Pancreas (tissue), 10 donors: ENCODE measurements around the gene KRTAP1-1. TPM values are rescaled to one million over a fixed set of nuclear protein-coding genes. Genes with fewer than 3 reads are reported as not detected.
"Not testable (repeated sequence)": the region's sequence is repeated elsewhere in the genome, so short reads cannot be mapped to it uniquely, and the experiment has no call there.

Experiments
- ATAC-seq, 4 donors: fragments of 200-7000 bp; cut with Tn5 transposase; one replicate each; pipeline versions ENCODE4 v1.8.0 to v1.9.1; 2020; ENCODE audit warnings: mild to moderate bottlenecking in 4 of 4, moderate library complexity in 4 of 4
- DNase-seq, 6 donors: peaks; one replicate each; pipeline ENCODE4 v3.0.0-alpha.2; 2020
- FAIRE-seq: peaks from 2 replicates; lab custom pipeline; 2012; peaks lifted over from hg19 to GRCh38; lab: Jason Lieb, UNC
- H3K27ac ChIP-seq, 4 donors: fragments of 200-600 bp; sonication (generic); 1 replicate in 3 of 4; 2 replicates in 1 of 4; pipeline versions ENCODE4 v1.5.0 to v1.8.0; 2020
- H3K27me3 ChIP-seq, 4 donors: fragments of 200-600 bp; one replicate each; pipeline ENCODE4 v1.8.0; 2021
- H3K36me3 ChIP-seq, 3 donors: fragments of 200-600 bp; sonication (generic) in 1 of 3; one replicate each; pipeline versions ENCODE4 v1.5.0 to v1.8.0; 2020 to 2021
- H3K4me1 ChIP-seq, 3 donors: fragments of 200-600 bp; one replicate each; pipeline ENCODE4 v1.8.0; 2021
- H3K4me3 ChIP-seq, 4 donors: fragments of 200-600 bp; sonication (generic) in 2 of 4; one replicate each; pipeline versions ENCODE4 v1.5.0 to v1.8.0; 2020 to 2021
- H3K9me3 ChIP-seq, 4 donors: fragments of 200-600 bp; one replicate each; pipeline ENCODE4 v1.8.0; 2021
- CTCF ChIP-seq, 4 donors: fragments of 200-600 bp; sonication (generic) in 3 of 4; IDR thresholded peaks; one replicate each; pipeline versions ENCODE4 v1.5.0 to v1.8.0; 2021; ENCODE audit warnings: antibody characterized with exemption in 4 of 4
- WGBS, 2 donors: extraction: QIAGEN DNeasy Blood & Tissue Kit; methylation state at CpG; one replicate each; pipeline ENCODE4 v1.1.7; 2013; 5-methylcytosine and 5-hydroxymethylcytosine counted together
- intact Hi-C, 3 donors: fragments of 100-400 bp; cut with DNase I; formaldehyde crosslinking; loops; one replicate each; pipeline versions ENCODE4 v1.11.1 to v1.14.2; 2022
- polyA plus RNA-seq, 2 donors: library from polyadenylated mRNA; stranded (reverse); fragments of 200-250 nt; gene quantifications; one replicate each; pipeline ENCODE4 v1.2.3, GENCODE V29; 2013
- total RNA-seq, 6 donors: library from RNA; stranded (reverse); fragmentation: NEBNext Ultra II Directional in 4 of 6; extraction: Animal tissue kit (Norgen Biotek cat#: 25700) in 4 of 6; gene quantifications; one replicate each; pipeline versions ENCODE4 v1.2.1 to v1.2.4, GENCODE V29; 2021 to 2023
- donor health status: healthy with polysubstance abuse.
- donor health status: DM: no; HTN: no; CAD: no; lungs with moderate emphysema.
- donor health status: DM: no; HTN: no; CAD: no.
- donor health status: control.
- donor health status: control.
- donor health status: Bipolar disorder and iron deficiency.
- donor health status: DM: yes; HTN: yes; CAD: no.
- donor health status: DM: no; HTN: no; CAD: no.
- donor health status: DM: no; HTN: no; CAD: no.
- donor health status: DM: yes; HTN: yes; CAD: no.

The KRTAP1-1 gene
- total and polyA plus RNA-seq, 8 donors, result 0.16 to 0.68 (median 0.39) TPM; not detected in 4

DNA sequence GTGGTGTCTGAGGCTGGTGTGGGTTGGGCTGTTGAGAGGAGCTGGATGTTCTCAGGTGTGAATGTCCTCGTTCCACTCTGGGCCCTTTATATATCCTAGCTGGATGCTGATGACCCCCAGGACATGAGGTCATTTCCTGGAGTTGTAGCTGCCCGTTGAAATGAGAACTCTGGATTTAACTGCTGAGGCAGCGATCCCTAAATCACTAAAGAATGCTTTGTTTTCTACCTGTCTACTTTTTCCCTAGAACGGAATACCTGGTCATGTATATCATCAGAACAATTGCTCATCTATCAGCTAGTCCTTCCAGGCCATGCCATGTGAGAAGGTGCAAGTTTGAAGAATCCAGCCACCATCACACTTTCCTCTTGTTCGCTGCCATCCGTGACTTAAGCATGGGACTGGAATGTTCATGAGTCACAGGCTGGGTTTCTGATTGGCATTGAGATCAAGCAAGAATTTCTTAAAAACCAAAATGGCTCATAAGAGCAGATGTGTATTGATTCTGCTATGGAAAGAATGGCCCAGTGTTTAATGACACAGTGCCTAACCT, 18.9 kb upstream of the KRTAP1-1 start, which contains the start of gene KRTAP2-3:
Gene KRTAP2-3, minus strand, starts transcription at position 63 of the 553 bp plus-strand sequence. CDS start 64 bp downstream, outside the sequence.
- WGBS, 2 donors, result 52 to 54% methylated on average over 6 of the region's 6 CpGs
- no peaks in the 10 kb centered on the region for H3K36me3 ChIP-seq
- no peaks in the 10 kb centered on the region for H3K4me1 ChIP-seq
- H3K27ac ChIP-seq, result no peak within 1 kb of the TSS
- peaks cover 0 to 10% (median 3%) of the 10 kb centered on the region in 4 donors for H3K27me3 ChIP-seq
- intact Hi-C loops, result no loop called here
- FAIRE-seq (no peak), DNase-seq (no peak), ATAC-seq (no peak)
- TF ChIP-seq CTCF (IDR thresholded peaks at IDR 0.05), result no peak
- H3K4me3 ChIP-seq, result no peak within 1 kb of the TSS
- H3K9me3 ChIP-seq, result no peaks in the 10 kb centered on the region

DNA sequence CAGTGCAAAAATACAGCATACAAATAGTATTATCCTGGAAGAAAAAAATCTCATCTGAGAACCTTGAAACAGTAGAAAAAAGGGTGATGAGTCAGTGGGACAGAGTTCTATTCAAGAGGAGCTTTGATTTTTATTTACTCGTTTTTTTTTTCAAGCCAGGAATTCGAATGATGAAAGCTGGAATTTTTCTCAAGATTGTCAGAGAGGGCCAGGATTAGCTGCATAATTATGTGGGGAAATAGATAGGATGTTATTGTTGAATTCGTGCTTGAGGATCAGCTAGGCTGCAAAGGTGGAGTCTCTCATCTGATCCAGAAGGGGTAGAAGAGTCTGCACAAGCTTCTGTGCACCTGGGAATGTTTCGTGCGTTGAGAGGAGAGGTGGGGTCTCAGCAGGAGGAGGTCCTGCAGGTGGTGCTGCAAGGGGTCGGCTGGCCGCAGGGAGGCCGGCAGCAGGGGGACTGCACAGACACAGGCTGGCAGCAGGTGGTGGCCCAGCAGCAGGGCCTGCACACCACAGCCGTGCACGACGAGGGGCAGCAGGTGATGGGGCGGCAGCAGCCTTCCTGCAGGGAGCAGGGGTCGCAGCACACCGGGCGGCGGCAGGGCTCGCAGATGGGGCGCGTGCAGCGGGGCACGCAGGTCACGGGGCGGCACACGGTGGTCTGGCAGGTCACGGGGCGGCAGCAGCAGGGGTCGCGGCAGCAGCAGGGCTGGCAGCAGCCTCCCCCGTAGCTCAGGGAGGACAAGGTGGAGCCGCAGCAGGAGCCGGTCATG, 18.2 kb upstream of the KRTAP1-1 start:
- 23 to 33% methylated on average over 10 to 13 of the region's 31 CpGs for WGBS, 2 donors
- FAIRE-seq, result not testable (repeated sequence)

DNA sequence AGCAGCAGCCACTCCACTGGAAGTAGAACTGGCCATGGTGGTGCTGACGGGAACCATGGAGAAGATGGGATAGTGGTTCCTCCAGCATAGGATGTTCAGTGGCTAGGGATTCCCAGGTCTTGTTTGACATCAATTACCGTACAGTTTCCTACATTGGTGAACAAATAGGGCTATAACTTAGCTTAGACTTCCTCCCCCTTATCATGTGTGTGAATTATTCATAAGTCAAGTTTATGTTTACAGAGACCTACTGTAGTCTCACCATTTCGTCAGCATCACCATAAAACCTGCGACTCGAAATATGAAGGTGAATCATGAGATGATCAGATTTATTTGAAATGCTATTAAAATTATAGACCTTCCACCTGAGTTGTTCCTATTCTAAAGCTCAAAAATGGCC, 17.5 kb upstream of the KRTAP1-1 start:
- Histone ChIP-seq H3K9me3 (no peaks in the 10 kb centered on the region), H3K4me3 (no peak overlapping the region), H3K27me3 (peaks cover 0 to 10% (median 3%) of the 10 kb centered on the region in 4 donors), H3K36me3 (no peaks in the 10 kb centered on the region), H3K4me1 (no peaks in the 10 kb centered on the region), H3K27ac (no peak overlapping the region)
- DNase-seq (no peak), ATAC-seq (no peak), FAIRE-seq (no peak)
- TF ChIP-seq CTCF (IDR thresholded peaks at IDR 0.05), result no peak
- intact Hi-C loops, result no loop called here
- 67 to 86% methylated on average over 5 of the region's 5 CpGs for WGBS, 2 donors

More for the DNA sequence above, 18.2 kb upstream of the KRTAP1-1 start:
- H3K27ac ChIP-seq, DNase-seq, H3K4me1 ChIP-seq, H3K4me3 ChIP-seq, H3K27me3 ChIP-seq, H3K9me3 ChIP-seq, ATAC-seq, H3K36me3 ChIP-seq, intact Hi-C loops: not testable (repeated sequence)

GRCh38 chr17:41057547-41057946, 16.3 kb upstream of the KRTAP1-1 start:
- intact Hi-C loops, result no loop called here
- no peaks in the 10 kb centered on the region for H3K36me3 ChIP-seq
- ATAC-seq, result no peak
- DNase-seq, result no peak
- H3K9me3 ChIP-seq, result no peaks in the 10 kb centered on the region
- no peak for FAIRE-seq
- no peaks in the 10 kb centered on the region for H3K4me1 ChIP-seq
- H3K4me3 ChIP-seq, result no peak overlapping the region
- no peak overlapping the region for H3K27ac ChIP-seq
- H3K27me3 ChIP-seq, result peaks cover 0 to 10% (median 3%) of the 10 kb centered on the region in 4 donors
- 88 to 93% methylated on average over 1 of the region's 1 CpG for WGBS, 2 donors
- no peak for TF ChIP-seq CTCF (IDR thresholded peaks at IDR 0.05)

DNA sequence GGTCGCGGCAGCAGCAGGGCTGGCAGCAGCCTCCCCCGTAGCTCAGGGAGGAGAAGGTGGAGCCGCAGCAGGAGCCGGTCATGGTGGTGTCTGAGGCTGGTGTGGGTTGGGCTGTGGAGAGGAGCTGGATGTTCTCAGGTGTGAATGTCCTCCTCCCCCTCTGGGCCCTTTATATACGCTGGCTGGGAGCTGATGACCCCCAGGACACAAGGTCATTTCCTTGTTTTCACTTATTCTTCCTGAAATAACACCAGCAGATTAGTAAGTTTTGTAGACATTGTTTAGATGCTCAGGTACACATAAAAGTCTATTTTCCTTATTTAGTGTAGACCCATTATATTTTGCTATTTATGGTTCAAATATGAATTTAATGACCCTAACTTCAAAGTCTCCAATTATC, 13.9 kb upstream of the KRTAP1-1 start, which contains the start of gene KRTAP2-2:
Gene KRTAP2-2, minus strand, starts transcription at position 101 of the 400 bp plus-strand sequence. Its CDS starts 19 bp downstream, at position 82.
- FAIRE-seq, H3K27me3 ChIP-seq, intact Hi-C loops, H3K4me3 ChIP-seq, DNase-seq, H3K27ac ChIP-seq, H3K9me3 ChIP-seq, ATAC-seq, H3K4me1 ChIP-seq, H3K36me3 ChIP-seq: not testable (repeated sequence)
- WGBS, 2 donors, result 29 to 30% methylated on average over 1 of the region's 6 CpGs

GRCh38 chr17:41054556-41054955, 13.3 kb upstream of the KRTAP1-1 start:
- intact Hi-C loops, H3K36me3 ChIP-seq, H3K27ac ChIP-seq, H3K27me3 ChIP-seq, ATAC-seq, H3K4me1 ChIP-seq, DNase-seq, FAIRE-seq, H3K4me3 ChIP-seq, H3K9me3 ChIP-seq: not testable (repeated sequence)
- 54 to 58% methylated on average over 7 to 9 of the region's 9 CpGs for WGBS, 2 donors
